Measurements from ENCODE around the gene MORC2.

Gene MORC2

GRCh38 chr22:30891443-30891755, 77.2 kb downstream of the MORC2 start:
- H3K9me3 ChIP-seq (ENCODE audit: low read length): no peaks in the 10 kb centered on the region
- H3K27me3 ChIP-seq (ENCODE audit: insufficient read depth, low read length): no peaks in the 10 kb centered on the region
- no peaks in the 10 kb centered on the region for H3K36me3 ChIP-seq (ENCODE audit: insufficient read depth, low read length)
- no peaks in the 10 kb centered on the region for H4K20me1 ChIP-seq (ENCODE audit: insufficient read depth, low read length)
- H3F3A ChIP-seq (ENCODE audit: insufficient read depth, low read length): no peaks in the 10 kb centered on the region
- no peaks in the 10 kb centered on the region for H3K4me1 ChIP-seq (ENCODE audit: insufficient read depth, low read length, severe bottlenecking)
- no peak overlapping the region for H3K27ac ChIP-seq (ENCODE audit: low read depth, low read length, poor library complexity, severe bottlenecking)
- TF ChIP-seq, protein P1, sequence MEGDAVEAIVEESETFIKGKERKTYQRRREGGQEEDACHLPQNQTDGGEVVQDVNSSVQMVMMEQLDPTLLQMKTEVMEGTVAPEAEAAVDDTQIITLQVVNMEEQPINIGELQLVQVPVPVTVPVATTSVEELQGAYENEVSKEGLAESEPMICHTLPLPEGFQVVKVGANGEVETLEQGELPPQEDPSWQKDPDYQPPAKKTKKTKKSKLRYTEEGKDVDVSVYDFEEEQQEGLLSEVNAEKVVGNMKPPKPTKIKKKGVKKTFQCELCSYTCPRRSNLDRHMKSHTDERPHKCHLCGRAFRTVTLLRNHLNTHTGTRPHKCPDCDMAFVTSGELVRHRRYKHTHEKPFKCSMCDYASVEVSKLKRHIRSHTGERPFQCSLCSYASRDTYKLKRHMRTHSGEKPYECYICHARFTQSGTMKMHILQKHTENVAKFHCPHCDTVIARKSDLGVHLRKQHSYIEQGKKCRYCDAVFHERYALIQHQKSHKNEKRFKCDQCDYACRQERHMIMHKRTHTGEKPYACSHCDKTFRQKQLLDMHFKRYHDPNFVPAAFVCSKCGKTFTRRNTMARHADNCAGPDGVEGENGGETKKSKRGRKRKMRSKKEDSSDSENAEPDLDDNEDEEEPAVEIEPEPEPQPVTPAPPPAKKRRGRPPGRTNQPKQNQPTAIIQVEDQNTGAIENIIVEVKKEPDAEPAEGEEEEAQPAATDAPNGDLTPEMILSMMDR (IDR thresholded peaks at IDR 0.05; ENCODE audit: low read length): no peak
- TF ChIP-seq EZH2 (IDR thresholded peaks at IDR 0.05; ENCODE audit: borderline replicate concordance, low read length): no peak
- no peak overlapping the region for H3K4me3 ChIP-seq (ENCODE audit: low read depth, low read length, poor library complexity, severe bottlenecking)
- H3K9me2 ChIP-seq (ENCODE audit: low read depth, low read length): no peaks in the 10 kb centered on the region
- H3K4me2 ChIP-seq (ENCODE audit: low read length): no peak overlapping the region
- no peaks in the 10 kb centered on the region for H3K79me2 ChIP-seq (ENCODE audit: insufficient read depth, low read length)
- H3K9ac ChIP-seq (ENCODE audit: low read length): no peak overlapping the region
- H2AFZ ChIP-seq (ENCODE audit: low read length): no peak overlapping the region

- Histone ChIP-seq H2AFZ (ENCODE audit: low read length) (no peak overlapping the region), H3K27me3 (ENCODE audit: insufficient read depth, low read length) (no peaks in the 10 kb centered on the region), H3K4me3 (ENCODE audit: low read depth, low read length, poor library complexity, severe bottlenecking) (no peak overlapping the region), H3K9ac (ENCODE audit: low read length) (no peak overlapping the region), H3K4me2 (ENCODE audit: low read length) (no peak overlapping the region), H3K36me3 (ENCODE audit: insufficient read depth, low read length) (no peaks in the 10 kb centered on the region), H3K79me2 (ENCODE audit: insufficient read depth, low read length) (no peaks in the 10 kb centered on the region), H3K4me1 (ENCODE audit: insufficient read depth, low read length, severe bottlenecking) (no peaks in the 10 kb centered on the region), H4K20me1 (ENCODE audit: insufficient read depth, low read length) (no peaks in the 10 kb centered on the region), H3F3A (ENCODE audit: insufficient read depth, low read length) (no peaks in the 10 kb centered on the region), H3K9me2 (ENCODE audit: low read depth, low read length) (no peaks in the 10 kb centered on the region), H3K27ac (ENCODE audit: low read depth, low read length, poor library complexity, severe bottlenecking) (no peak overlapping the region), H3K9me3 (ENCODE audit: low read length) (no peaks in the 10 kb centered on the region)
- TF ChIP-seq, protein P1 (IDR thresholded peaks at IDR 0.05; ENCODE audit: low read length): peak; percentile 72
- TF ChIP-seq EZH2 (IDR thresholded peaks at IDR 0.05; ENCODE audit: borderline replicate concordance, low read length): no peak
Observed at GRCh38 chr22:30890686-30891442, 77.7 kb downstream of the MORC2 start.

GRCh38 chr22:30889996-30890480, 78.5 kb downstream of the MORC2 start:
- Histone ChIP-seq H3K9ac (ENCODE audit: low read length) (no peak overlapping the region), H3K79me2 (ENCODE audit: insufficient read depth, low read length) (no peaks in the 10 kb centered on the region), H3K36me3 (ENCODE audit: insufficient read depth, low read length) (no peaks in the 10 kb centered on the region), H2AFZ (ENCODE audit: low read length) (no peak overlapping the region), H3K9me2 (ENCODE audit: low read depth, low read length) (no peaks in the 10 kb centered on the region), H3K9me3 (ENCODE audit: low read length) (no peaks in the 10 kb centered on the region), H3K27me3 (ENCODE audit: insufficient read depth, low read length) (no peaks in the 10 kb centered on the region), H3K4me3 (ENCODE audit: low read depth, low read length, poor library complexity, severe bottlenecking) (no peak overlapping the region), H3K4me2 (ENCODE audit: low read length) (no peak overlapping the region), H3K4me1 (ENCODE audit: insufficient read depth, low read length, severe bottlenecking) (no peaks in the 10 kb centered on the region), H3K27ac (ENCODE audit: low read depth, low read length, poor library complexity, severe bottlenecking) (no peak overlapping the region), H3F3A (ENCODE audit: insufficient read depth, low read length) (no peaks in the 10 kb centered on the region), H4K20me1 (ENCODE audit: insufficient read depth, low read length) (no peaks in the 10 kb centered on the region)
- TF ChIP-seq, protein P1 (IDR thresholded peaks at IDR 0.05; ENCODE audit: low read length): no peak
- TF ChIP-seq EZH2 (IDR thresholded peaks at IDR 0.05; ENCODE audit: borderline replicate concordance, low read length): no peak

All from OCI-LY1 (cell line).